AG10803 (cell line): ENCODE results near the gene SYNE1.
"Not testable (repeated sequence)": the region's sequence is repeated elsewhere in the genome, so short reads cannot be mapped to it uniquely, and the experiment has no call there.

Experiments used
- DNase-seq: peaks from one replicate; pipeline ENCODE4 v3.0.0; 2010; ENCODE audit warnings: low read depth
- H3K4me3 ChIP-seq: 2 replicates; pipeline ENCODE4 v1.5.1; 2011; ENCODE audit warnings: mild to moderate bottlenecking, low read length, control low read depth
- TF ChIP-seq, protein P1 (sequence below): conservative IDR thresholded peaks from 2 replicates; pipeline ENCODE4 v1.5.1; 2011; ENCODE audit warnings: mild to moderate bottlenecking, low read length, control low read depth, inconsistent platforms

Gene SYNE1

DNA sequence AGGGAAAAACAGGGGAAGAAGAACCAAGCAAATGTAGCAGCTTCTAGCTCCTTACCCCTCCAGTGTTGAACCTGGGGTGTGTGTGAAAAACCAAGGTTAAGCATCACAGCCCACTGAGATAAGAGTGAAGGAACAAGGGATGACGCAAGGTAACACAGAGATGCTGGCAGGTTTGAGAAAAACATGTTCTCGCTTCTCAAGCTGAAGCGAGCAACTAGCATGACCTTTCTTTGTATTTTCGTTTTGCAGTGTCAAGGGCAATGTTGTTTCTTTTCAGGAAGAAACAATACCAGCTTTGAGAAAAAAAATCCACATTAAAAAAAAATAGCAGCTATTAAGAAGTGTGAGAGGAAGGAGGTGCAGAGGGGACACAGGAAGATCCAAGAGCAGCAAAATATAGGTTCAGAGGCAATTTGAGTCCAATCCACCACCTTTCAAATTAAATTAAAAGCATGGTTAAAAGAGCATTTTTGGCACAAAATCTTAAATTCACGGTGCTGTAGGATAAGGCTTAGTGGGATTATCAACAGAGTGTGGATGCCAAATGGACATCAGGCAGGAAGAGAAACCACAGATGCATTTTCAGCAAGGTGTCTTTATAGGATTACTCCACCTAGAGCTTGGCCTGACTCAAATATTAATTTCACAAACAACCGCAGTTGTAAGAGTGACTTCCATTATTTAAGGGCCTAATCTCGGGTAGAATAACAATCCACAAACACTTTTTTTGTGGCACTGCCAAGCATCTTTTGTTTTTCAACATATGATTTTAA lies 70.9 kb downstream of the SYNE1 start:
- DNase-seq, result no peak
- H3K4me3 ChIP-seq, result no peak overlapping the region
- TF ChIP-seq, protein P1, sequence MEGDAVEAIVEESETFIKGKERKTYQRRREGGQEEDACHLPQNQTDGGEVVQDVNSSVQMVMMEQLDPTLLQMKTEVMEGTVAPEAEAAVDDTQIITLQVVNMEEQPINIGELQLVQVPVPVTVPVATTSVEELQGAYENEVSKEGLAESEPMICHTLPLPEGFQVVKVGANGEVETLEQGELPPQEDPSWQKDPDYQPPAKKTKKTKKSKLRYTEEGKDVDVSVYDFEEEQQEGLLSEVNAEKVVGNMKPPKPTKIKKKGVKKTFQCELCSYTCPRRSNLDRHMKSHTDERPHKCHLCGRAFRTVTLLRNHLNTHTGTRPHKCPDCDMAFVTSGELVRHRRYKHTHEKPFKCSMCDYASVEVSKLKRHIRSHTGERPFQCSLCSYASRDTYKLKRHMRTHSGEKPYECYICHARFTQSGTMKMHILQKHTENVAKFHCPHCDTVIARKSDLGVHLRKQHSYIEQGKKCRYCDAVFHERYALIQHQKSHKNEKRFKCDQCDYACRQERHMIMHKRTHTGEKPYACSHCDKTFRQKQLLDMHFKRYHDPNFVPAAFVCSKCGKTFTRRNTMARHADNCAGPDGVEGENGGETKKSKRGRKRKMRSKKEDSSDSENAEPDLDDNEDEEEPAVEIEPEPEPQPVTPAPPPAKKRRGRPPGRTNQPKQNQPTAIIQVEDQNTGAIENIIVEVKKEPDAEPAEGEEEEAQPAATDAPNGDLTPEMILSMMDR, result no peak

DNA sequence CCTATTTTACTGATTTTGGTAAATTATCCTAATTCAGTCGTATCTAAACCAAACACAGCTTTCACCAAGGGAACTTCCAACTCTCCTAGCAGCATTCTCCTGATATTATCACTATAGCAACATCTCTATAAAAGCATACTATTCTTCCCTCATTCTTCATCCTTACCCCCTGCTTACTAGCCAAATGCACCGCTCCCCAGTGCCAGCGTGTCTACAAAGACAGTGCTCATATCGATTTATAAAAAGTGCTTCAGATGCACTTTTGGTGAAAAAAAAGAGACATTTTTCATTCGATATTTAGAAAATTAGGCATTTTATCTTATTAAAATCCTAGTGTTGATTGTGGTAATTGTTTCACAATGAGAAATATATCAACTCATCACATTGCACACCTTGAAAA lies 74.0 kb downstream of the SYNE1 start:
- TF ChIP-seq, protein P1, result no peak
- no peak overlapping the region for H3K4me3 ChIP-seq
- no peak for DNase-seq

DNA sequence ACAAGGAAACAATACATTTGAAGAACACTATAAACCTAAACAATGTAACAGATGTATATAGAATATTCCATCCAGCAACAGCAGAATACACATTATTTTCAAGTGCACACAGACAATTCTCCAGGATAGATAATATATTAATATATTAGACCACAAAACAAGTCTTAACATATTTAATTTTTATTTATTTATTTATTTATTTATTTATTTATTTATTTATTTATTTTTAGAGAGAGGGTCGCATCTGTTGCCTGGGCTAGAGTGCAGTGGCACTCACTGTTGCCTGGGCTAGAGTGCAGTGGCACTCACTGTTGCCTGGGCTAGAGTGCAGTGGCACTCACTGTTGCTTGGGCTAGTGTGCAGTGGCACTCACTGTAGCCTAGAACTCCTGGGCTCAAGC lies 78.4 kb downstream of the SYNE1 start:
- H3K4me3 ChIP-seq, DNase-seq: not testable (repeated sequence)

DNA sequence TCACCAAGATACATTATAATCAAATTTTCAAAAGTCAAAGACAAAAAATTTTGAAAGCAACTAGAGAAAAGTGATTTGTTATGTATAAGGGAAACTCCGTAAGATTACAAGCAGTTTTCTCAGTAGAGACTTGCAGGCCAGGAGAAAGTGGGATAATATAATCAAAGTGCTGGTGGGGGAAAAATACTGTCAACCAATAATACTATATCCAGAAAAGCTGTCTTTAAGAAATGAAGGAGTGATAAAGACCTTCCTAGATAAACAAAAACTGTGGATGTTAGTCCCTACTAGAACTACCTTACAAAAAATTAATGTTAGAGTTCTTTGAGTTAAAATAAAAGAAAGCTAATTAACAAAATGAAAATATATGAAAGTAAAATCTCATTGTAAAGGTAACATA lies 79.7 kb downstream of the SYNE1 start:
- TF ChIP-seq, protein P1, result no peak
- H3K4me3 ChIP-seq, result no peak overlapping the region
- no peak for DNase-seq

DNA sequence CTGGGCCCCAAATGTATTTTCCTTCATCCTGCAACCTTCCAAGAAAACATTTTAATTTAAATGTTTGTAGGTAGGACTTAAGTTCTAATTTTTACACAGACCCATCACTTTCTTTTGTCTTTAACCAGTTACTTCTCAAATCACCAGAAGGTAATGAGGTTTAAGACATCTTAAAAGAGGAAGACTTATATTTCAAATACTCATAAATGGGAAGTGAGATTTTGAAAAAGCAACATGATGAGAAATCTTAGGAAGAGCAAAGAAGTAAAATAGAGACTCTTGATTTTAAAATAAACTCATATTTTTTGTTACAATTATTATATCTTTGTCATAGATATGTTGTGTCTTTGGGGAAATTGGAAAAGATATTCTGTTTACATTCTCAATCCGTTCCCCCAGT lies 82.3 kb downstream of the SYNE1 start:
- H3K4me3 ChIP-seq, result no peak overlapping the region
- TF ChIP-seq, protein P1, result no peak

DNA sequence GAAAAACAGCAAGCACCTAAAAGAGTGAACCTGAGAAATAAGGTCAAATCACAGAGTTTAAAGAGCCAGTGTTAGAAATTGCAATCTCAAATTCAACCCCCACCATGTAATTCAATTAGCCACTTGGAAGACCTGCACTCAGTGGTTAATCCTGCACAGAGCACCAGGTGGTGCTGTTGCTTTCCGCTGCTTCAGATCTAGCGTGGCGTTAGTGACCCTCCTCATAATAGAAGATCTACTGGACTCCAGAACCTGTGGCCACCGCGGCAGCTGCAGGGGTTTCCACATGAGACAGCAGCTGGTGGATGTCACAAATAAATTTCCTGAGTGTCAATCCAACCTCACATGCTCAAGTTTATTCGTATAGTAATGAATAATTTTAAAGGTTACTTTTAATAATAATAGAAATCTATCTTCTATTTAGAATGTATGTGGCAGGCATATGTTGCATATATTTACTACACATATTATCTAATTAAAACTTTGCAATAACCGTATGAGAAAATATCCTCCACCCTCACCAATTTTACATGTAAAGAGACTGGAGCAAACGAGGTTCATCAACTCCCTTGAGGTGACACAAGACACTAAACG lies 84.4 kb downstream of the SYNE1 start:
- no peak overlapping the region for H3K4me3 ChIP-seq
- DNase-seq, result peak; percentile 70
- TF ChIP-seq, protein P1, result peak; percentile 97

More for the DNA sequence above, 82.3 kb downstream of the SYNE1 start:
- DNase-seq, result no peak

DNA sequence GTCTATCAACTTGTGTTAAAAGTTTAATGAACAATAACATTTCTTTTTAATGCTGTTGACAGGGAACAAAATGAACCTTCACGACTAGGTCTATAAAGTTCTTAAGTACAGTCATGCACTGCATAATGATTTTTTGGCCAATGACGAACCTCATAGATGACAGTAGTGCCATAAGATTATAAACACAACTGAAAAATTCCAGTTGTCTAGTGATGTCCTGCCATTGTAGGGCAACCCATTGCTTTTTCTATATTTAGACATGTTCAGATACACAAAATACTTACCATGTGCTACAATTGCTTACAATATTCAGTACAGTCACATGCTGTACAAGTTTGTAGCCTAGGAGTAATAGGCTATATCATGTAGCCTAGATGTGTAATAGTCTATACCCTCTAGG lies 93.6 kb downstream of the SYNE1 start:
- TF ChIP-seq, protein P1, result no peak
- DNase-seq, result no peak
- no peak overlapping the region for H3K4me3 ChIP-seq
